ENCODE results near the gene TNFAIP1. TPM values are rescaled to one million over a fixed set of nuclear protein-coding genes. Genes with fewer than 3 reads are reported as not detected.
A peak's percentile ranks its signal among the peaks of the same experiment; 100 is the strongest.

Gene TNFAIP1
- total and polyA plus RNA-seq, 4 experiments from 2014 or later: 4.1 to 32.1 (median 21.2) TPM

DNA sequence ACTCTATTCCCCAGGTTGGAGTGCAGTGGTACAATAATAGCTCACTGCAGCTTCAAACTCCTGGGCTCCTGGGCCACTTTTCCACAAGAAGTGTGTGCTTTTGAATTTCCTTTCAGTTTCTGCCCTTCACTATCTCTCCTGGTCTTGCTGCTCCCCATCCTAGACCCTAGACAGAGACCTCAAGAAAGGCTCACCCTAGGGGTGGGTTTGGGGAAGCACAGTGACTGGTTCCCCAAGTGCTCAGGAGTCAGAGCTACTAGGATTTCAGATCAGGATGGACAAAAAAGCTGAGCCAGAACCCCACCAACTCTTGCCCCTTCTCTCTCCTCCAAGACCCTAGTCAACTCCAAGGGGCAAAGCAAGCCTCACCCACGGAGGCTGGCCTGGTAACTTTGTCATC is 31.0 kb downstream of the TNFAIP1 start:
- POLR2A ChIA-PET (ENCODE audit: partially characterized antibody): interaction anchor here (0.9 to 6.5 kb wide), 2 partner anchors 10 to 17 kb away, joined by 3 to 62 read pairs; partner anchors contain the start of gene POLDIP2
- Histone ChIP-seq H3K27me3 (ENCODE audit: insufficient read depth, low read length) (no peaks in the 10 kb centered on the region), H3K4me3 (ENCODE audit: low read length in 2 of 2) (no peak overlapping the region), H3K36me3 (ENCODE audit: insufficient read depth, low read length) (peaks cover 15% of the 10 kb centered on the region), H3K9me3 (ENCODE audit: control insufficient read depth in 1 of 2, low read length in 2 of 2) (no peaks in the 10 kb centered on the region), H3K4me1 (ENCODE audit: insufficient read depth, low read length) (no peaks in the 10 kb centered on the region), H3K27ac (ENCODE audit: low read depth, low read length) (no peak overlapping the region)
- intact Hi-C loops (cut with micrococcal nuclease): no loop called here
- Mint-ChIP-seq H3K36me3 (peaks cover 5 to 16% of the 10 kb centered on the region in 2 donors), H3K27ac (peak overlapping the region in 3 of 7 donors; percentile 30 to 70 (median 55)), H3K27me3 (no peaks in the 10 kb centered on the region), H3K4me3 (no peak overlapping the region), H3K9me3 (no peaks in the 10 kb centered on the region), H3K4me1 (peaks cover 2 to 19% (median 4%) of the 10 kb centered on the region in 4 donors)
- CTCF ChIA-PET (ENCODE audit: partially characterized antibody): interaction anchor here (1.2 kb wide), 2 partner anchors 8 to 36 kb away, joined by 3 to 4 read pairs; no protein-coding TSS in a partner anchor
- no peak for DNase-seq

DNA sequence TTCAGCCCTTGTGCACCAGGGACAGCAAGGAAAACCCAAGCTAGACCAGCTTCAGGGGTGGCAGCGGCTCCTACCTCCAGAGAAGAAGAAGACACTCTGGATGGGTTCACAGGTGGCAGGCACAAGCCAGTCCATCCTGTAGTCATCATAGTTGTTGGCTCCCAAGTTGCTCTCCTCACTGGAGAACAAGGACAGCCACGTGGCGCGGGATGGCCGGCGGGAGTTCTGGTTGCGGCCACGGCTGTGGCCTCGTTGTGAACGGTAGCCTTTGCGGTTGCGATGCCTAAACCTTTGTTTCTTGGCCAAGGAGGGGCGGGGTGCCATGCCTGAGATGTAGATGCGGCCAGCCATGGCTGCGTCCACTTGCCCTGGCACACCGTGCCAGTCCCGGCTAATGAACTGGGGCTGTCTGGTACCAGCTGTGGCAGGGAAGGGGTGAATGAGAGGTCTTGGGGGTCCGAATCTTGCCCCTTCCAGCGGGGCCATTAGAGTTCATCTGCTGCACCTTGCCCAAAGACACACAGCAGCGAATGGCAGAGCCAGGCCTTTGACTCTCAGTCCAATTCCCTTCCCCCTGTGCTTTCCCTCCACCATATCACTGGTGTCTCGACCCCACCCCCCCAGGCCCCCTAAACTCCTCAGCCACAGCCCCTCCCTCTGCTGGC is 32.2 kb downstream of the TNFAIP1 start:
- Mint-ChIP-seq H3K4me3 (no peak overlapping the region), H3K27me3 (no peaks in the 10 kb centered on the region), H3K36me3 (peaks cover 0 to 9% of the 10 kb centered on the region in 2 donors), H3K4me1 (peaks cover 3 to 19% (median 7%) of the 10 kb centered on the region in 4 donors), H3K9me3 (no peaks in the 10 kb centered on the region), H3K27ac (peak overlapping the region in 1 of 7 donors; percentile 47)
- H3K4me1 ChIP-seq (ENCODE audit: insufficient read depth, low read length): peaks cover 6% of the 10 kb centered on the region
- no peak for DNase-seq
- intact Hi-C loops (cut with micrococcal nuclease): no loop called here
- no peaks in the 10 kb centered on the region for H3K9me3 ChIP-seq (ENCODE audit: control insufficient read depth in 1 of 2, low read length in 2 of 2)
- H3K4me3 ChIP-seq (ENCODE audit: low read length in 2 of 2): no peak overlapping the region
- peaks cover 5% of the 10 kb centered on the region for H3K36me3 ChIP-seq (ENCODE audit: insufficient read depth, low read length)
- H3K27me3 ChIP-seq (ENCODE audit: insufficient read depth, low read length): no peaks in the 10 kb centered on the region
- H3K27ac ChIP-seq (ENCODE audit: low read depth, low read length): no peak overlapping the region
- ChIA-PET CTCF (ENCODE audit: partially characterized antibody) (interaction anchor here (1.2 kb wide), 1 partner anchor 9 kb away, joined by 3 read pairs; no protein-coding TSS in a partner anchor), POLR2A (ENCODE audit: partially characterized antibody) (interaction anchor here (1.2 to 6.5 kb wide), 2 partner anchors 11 to 32 kb away, joined by 4 to 62 read pairs; partner anchors contain the start of genes IFT20, POLDIP2 and TNFAIP1)

DNA sequence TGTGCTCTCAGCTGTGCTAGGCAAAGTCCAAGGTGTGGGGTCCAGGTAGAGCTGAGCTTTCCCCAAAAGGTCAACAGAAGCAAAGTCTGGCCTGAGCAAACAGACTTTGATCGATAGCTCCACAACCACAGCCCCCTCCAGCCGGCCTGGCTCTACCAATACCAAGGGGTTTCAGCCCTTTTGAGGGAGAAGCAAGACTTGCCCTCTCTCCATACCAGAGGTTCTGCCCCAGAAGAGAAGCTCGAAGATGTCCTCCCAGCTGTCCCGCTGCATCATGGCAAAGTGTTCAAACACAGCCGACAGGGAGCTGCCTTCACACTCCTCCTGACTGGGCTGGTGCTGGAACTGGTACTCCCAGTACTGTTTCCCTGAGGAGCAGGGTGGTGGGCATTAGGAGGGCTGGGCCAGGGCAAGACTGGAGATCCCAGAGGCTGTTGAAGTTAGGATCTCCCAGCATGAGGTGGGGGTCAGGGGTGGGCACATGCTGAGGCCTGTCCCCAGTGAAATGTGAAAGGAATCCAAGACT is 32.8 kb downstream of the TNFAIP1 start:
- no peak for DNase-seq
- H3K4me1 ChIP-seq (ENCODE audit: insufficient read depth, low read length): peaks cover 12% of the 10 kb centered on the region
- no peak overlapping the region for H3K4me3 ChIP-seq (ENCODE audit: low read length in 2 of 2)
- peak overlapping the region in 2 of 7 donors; percentile 47 to 68 for H3K27ac Mint-ChIP-seq
- intact Hi-C loops (cut with micrococcal nuclease): no loop called here
- H3K27me3 Mint-ChIP-seq: no peaks in the 10 kb centered on the region
- H3K4me3 Mint-ChIP-seq: no peak overlapping the region
- CTCF ChIA-PET (ENCODE audit: partially characterized antibody): no interaction called here
- no peak overlapping the region for H3K27ac ChIP-seq (ENCODE audit: low read depth, low read length)
- POLR2A ChIA-PET (ENCODE audit: partially characterized antibody): interaction anchor here (1.0 to 6.5 kb wide), 3 partner anchors 11 to 33 kb away, joined by 3 to 62 read pairs (median 4); partner anchors contain the start of genes IFT20, POLDIP2 and TNFAIP1
- H3K36me3 Mint-ChIP-seq: peaks cover 0 to 6% of the 10 kb centered on the region in 2 donors
- no peaks in the 10 kb centered on the region for H3K9me3 ChIP-seq (ENCODE audit: control insufficient read depth in 1 of 2, low read length in 2 of 2)
- peaks cover 3% of the 10 kb centered on the region for H3K36me3 ChIP-seq (ENCODE audit: insufficient read depth, low read length)
- no peaks in the 10 kb centered on the region for H3K27me3 ChIP-seq (ENCODE audit: insufficient read depth, low read length)
- H3K9me3 Mint-ChIP-seq: no peaks in the 10 kb centered on the region
- peaks cover 8 to 21% (median 12%) of the 10 kb centered on the region in 4 donors for H3K4me1 Mint-ChIP-seq

DNA sequence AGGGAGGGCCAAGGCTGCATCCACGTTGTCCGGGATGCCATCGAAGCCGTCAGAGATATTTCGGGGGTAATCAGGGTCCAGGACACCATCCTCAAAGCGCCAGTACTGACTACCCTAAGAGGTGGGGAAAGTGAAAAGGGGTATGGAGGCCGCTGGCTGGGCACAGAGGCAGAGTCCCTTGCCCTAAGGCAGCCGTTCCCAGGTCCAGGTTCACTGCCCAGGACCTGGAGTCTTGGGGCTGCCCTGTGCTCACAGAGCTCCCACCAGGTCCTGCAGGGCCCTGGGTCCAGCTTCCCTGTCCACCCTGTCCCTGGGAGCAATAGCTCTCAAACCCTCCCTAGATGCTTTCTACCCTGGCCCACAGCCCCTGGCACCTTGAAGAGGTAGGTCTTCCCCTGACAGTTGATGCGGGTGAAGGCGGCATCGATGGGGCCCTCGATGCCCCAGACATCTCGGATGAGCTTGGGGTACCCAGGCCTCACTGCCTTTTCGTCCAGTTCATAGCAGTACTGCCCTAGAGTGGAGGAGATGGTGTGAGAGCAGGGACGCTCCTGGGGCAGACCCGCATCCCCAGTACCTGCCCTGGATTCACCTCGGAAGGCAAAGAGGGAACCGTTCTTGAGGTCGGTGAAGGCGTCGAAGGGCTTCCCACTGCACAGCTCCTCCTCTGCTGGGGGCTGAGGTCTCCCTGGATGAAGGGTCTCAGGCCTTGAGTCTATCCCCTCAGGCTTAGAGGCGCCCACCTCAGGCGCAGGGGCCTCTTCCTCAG is 33.5 kb downstream of the TNFAIP1 start:
- POLR2A ChIA-PET (ENCODE audit: partially characterized antibody): interaction anchor here (1.0 to 6.5 kb wide), 3 partner anchors 12 to 34 kb away, joined by 3 to 62 read pairs (median 4); partner anchors contain the start of genes IFT20, POLDIP2 and TNFAIP1
- H3K4me1 Mint-ChIP-seq: peaks cover 11 to 25% (median 16%) of the 10 kb centered on the region in 4 donors
- intact Hi-C loops (cut with micrococcal nuclease): no loop called here

DNA sequence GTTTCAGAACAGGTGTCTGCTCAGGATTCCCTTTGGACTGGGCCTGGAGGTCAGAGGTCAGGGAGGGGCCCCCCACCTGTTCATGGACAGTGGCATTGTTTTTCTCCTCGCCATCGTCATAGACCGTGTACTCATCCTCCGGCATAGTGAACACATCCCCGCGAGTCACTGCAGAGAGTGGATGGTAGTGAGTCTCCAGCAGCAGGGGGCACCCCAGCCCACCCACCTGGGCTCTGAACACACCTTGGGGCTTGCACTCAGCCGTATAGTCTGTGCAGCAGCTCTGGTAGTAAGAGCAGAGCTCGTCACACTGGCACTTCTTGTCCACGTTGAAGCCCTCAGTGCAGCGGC is 34.1 kb downstream of the TNFAIP1 start:
- Histone ChIP-seq H3K27me3 (ENCODE audit: insufficient read depth, low read length) (no peaks in the 10 kb centered on the region), H3K36me3 (ENCODE audit: insufficient read depth, low read length) (peaks cover 1% of the 10 kb centered on the region), H3K27ac (ENCODE audit: low read depth, low read length) (no peak overlapping the region), H3K4me1 (ENCODE audit: insufficient read depth, low read length) (peaks cover 14% of the 10 kb centered on the region), H3K9me3 (ENCODE audit: control insufficient read depth in 1 of 2, low read length in 2 of 2) (no peaks in the 10 kb centered on the region), H3K4me3 (ENCODE audit: low read length in 2 of 2) (no peak overlapping the region)
- Mint-ChIP-seq H3K27ac (peak overlapping the region in 5 of 7 donors; percentile 5 to 97 (median 88)), H3K9me3 (no peaks in the 10 kb centered on the region), H3K27me3 (no peaks in the 10 kb centered on the region), H3K36me3 (peaks cover 0 to 3% of the 10 kb centered on the region in 2 donors), H3K4me3 (peak overlapping the region in 4 of 8 donors; percentile 18 to 100 (median 72)), H3K4me1 (peaks cover 11 to 25% (median 16%) of the 10 kb centered on the region in 4 donors)
- intact Hi-C loops (cut with micrococcal nuclease): no loop called here
- no peak for DNase-seq
- ChIA-PET CTCF (ENCODE audit: partially characterized antibody) (interaction anchor here (0.6 to 2.3 kb wide), 3 partner anchors 15 to 47 kb away, joined by 3 to 6 read pairs (median 3); no protein-coding TSS in a partner anchor), POLR2A (ENCODE audit: partially characterized antibody) (interaction anchor here (6.5 kb wide), 1 partner anchor 13 kb away, joined by 62 read pairs; the partner anchor contains the start of gene POLDIP2)

More for the DNA sequence above, 33.5 kb downstream of the TNFAIP1 start:
- H3K27me3 Mint-ChIP-seq: no peaks in the 10 kb centered on the region
- no peak overlapping the region for H3K4me3 Mint-ChIP-seq
- Histone ChIP-seq H3K36me3 (ENCODE audit: insufficient read depth, low read length) (peaks cover 3% of the 10 kb centered on the region), H3K9me3 (ENCODE audit: control insufficient read depth in 1 of 2, low read length in 2 of 2) (no peaks in the 10 kb centered on the region), H3K27ac (ENCODE audit: low read depth, low read length) (no peak overlapping the region), H3K4me3 (ENCODE audit: low read length in 2 of 2) (no peak overlapping the region), H3K4me1 (ENCODE audit: insufficient read depth, low read length) (peaks cover 14% of the 10 kb centered on the region), H3K27me3 (ENCODE audit: insufficient read depth, low read length) (no peaks in the 10 kb centered on the region)
- peak overlapping the region in 2 of 7 donors; percentile 29 to 67 for H3K27ac Mint-ChIP-seq
- H3K36me3 Mint-ChIP-seq: peaks cover 0 to 3% of the 10 kb centered on the region in 2 donors
- no peaks in the 10 kb centered on the region for H3K9me3 Mint-ChIP-seq
- CTCF ChIA-PET (ENCODE audit: partially characterized antibody): no interaction called here
- no peak for DNase-seq

DNA sequence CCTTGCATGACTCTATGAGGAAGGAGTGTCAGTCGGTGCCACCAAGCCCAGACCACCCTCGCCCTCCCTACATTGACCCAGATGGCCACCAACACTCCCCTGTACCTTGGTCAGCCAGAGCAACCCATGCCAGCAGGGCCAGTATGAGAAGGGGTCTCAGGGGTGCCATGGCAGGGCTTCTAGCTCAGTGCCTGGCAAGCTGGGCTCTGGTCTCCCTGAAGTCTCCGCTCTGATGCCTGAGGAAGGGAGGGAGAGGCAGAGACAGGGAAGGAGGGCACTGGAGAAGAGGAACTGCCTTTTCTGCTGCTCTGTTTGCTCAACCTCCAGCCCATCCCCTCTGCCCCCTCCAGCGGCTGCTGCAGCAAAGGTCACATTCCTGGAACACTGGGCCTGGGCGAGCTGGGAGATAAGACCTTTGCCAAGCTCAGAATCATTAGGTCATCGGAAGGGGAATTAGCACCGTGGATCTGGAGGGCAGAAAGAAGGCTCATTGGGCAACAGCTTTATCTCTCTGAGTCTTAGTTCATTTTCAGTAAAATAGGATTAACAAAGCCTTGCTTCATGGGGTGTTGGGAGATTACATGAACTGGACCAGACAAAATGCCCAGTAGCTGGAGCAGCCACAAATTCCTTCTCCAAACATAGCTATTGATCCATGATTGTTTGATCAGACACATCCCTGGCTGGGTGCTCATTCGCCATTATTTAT is 34.6 kb downstream of the TNFAIP1 start, which contains the start of gene VTN:
Gene VTN, minus strand, starts transcription at position 273 of the 709 bp plus-strand sequence. Its CDS starts 104 bp downstream, at position 169.
- Histone ChIP-seq H3K4me1 (ENCODE audit: insufficient read depth, low read length) (peaks cover 14% of the 10 kb centered on the region), H3K27ac (ENCODE audit: low read depth, low read length) (peak within 1 kb of the TSS; percentile 85), H3K36me3 (ENCODE audit: insufficient read depth, low read length) (no peaks in the 10 kb centered on the region), H3K9me3 (ENCODE audit: control insufficient read depth in 1 of 2, low read length in 2 of 2) (no peaks in the 10 kb centered on the region), H3K27me3 (ENCODE audit: insufficient read depth, low read length) (no peaks in the 10 kb centered on the region), H3K4me3 (ENCODE audit: low read length in 2 of 2) (peak within 1 kb of the TSS in 1 of 2 donors; percentile 81)
- intact Hi-C loops (cut with micrococcal nuclease): no loop called here
- Mint-ChIP-seq H3K27ac (peak within 1 kb of the TSS; percentile 88 to 99 (median 97)), H3K36me3 (peaks cover 3% of the 10 kb centered on the region in 2 donors), H3K27me3 (no peaks in the 10 kb centered on the region), H3K4me3 (peak within 1 kb of the TSS; percentile 91 to 100 (median 96)), H3K9me3 (no peaks in the 10 kb centered on the region), H3K4me1 (peaks cover 13 to 29% (median 17%) of the 10 kb centered on the region in 4 donors)
- DNase-seq: no peak
- POLR2A ChIA-PET (ENCODE audit: partially characterized antibody): interaction anchor here (0.9 to 6.5 kb wide), 4 partner anchors 13 to 31 kb away, joined by 3 to 62 read pairs (median 22); partner anchors contain the start of gene POLDIP2
- CTCF ChIA-PET (ENCODE audit: partially characterized antibody): interaction anchor here (0.6 to 2.3 kb wide), 6 partner anchors 9 to 47 kb away, joined by 3 to 6 read pairs (median 3); no protein-coding TSS in a partner anchor
